HEK293 (cell line): Measurements from ENCODE around the gene CABLES2.

Experiments used
- CTCF ChIA-PET: fragments of 350-600 bp; formaldehyde crosslinking; extraction: SDS; loops from one replicate; lab custom pipeline; 2021; ENCODE audit warnings: antibody characterized with exemption; lab: Yijun Ruan, JAX
- POLR2A ChIA-PET: fragments of 300-600 bp; formaldehyde crosslinking; extraction: SDS; loops from one replicate; lab custom pipeline; 2020; ENCODE audit warnings: antibody characterized with exemption, inconsistent platforms; lab: Yijun Ruan, JAX
- H3K27ac ChIP-seq: fragments of 200-500 bp; sonication (Bioruptor generic); 2 replicates; pipeline ENCODE4 v1.5.1; 2014; ENCODE audit warnings: low read depth, low read length, control low read depth, inconsistent platforms; ENCODE audit errors: extremely low read depth
- H3K36me3 ChIP-seq, 2 experiments: fragments of 200-500 bp in 1 of 2; sonication (Bioruptor generic) in 1 of 2; 1 replicate in 1 of 2; 2 replicates in 1 of 2; pipeline ENCODE4 v1.5.1; 2014 to 2017; ENCODE audit warnings: inconsistent platforms in 2 of 2, low read length in 2 of 2; ENCODE audit not compliant: control insufficient read depth in 2 of 2, insufficient read depth in 1 of 2
- H3K4me1 ChIP-seq: fragments of 200-500 bp; sonication (Bioruptor generic); 2 replicates; pipeline ENCODE4 v1.5.1; 2014; ENCODE audit warnings: mild to moderate bottlenecking, low read length, inconsistent platforms; ENCODE audit not compliant: control insufficient read depth, insufficient read depth
- H3K4me3 ChIP-seq: 2 replicates; pipeline ENCODE4 v1.5.1; 2011; ENCODE audit warnings: low read depth, mild to moderate bottlenecking, control low read depth, low read length, moderate library complexity
- H3K9me3 ChIP-seq: fragments of 200-500 bp; sonication (Bioruptor generic); 2 replicates; pipeline ENCODE4 v1.5.1; 2014; ENCODE audit warnings: low read depth, low read length, inconsistent platforms; ENCODE audit not compliant: control insufficient read depth, insufficient read depth
- GLI4 ChIP-seq: fragments of 450-650 bp; formaldehyde crosslinking; IDR thresholded peaks from 2 replicates; pipeline ENCODE4 v1.5.1; 2016; ENCODE audit warnings: missing biosample characterization, missing genetic modification characterization
- GLIS2 ChIP-seq: fragments of 450-650 bp; formaldehyde crosslinking; IDR thresholded peaks from 2 replicates; pipeline ENCODE4 v1.5.1; 2016; ENCODE audit warnings: missing biosample characterization, missing genetic modification characterization
- MEIS1 ChIP-seq: sonication (generic); formaldehyde crosslinking; IDR thresholded peaks from 2 replicates; pipeline ENCODE4 v1.8.1; 2022; ENCODE audit warnings: missing genetic modification reagents, mild to moderate bottlenecking, borderline replicate concordance
- SP7 ChIP-seq: fragments of 450-650 bp; formaldehyde crosslinking; IDR thresholded peaks from 2 replicates; pipeline ENCODE4 v1.5.1; 2016; ENCODE audit warnings: missing biosample characterization, missing genetic modification characterization
- ZBTB7A ChIP-seq: fragments of 450-650 bp; formaldehyde crosslinking; IDR thresholded peaks from 2 replicates; pipeline ENCODE4 v1.5.1; 2016; ENCODE audit warnings: low read depth, missing biosample characterization, missing genetic modification characterization
- TF ChIP-seq, protein P1 (sequence below): fragments of 450-650 bp; formaldehyde crosslinking; IDR thresholded peaks from 2 replicates; pipeline ENCODE4 v1.5.1; 2016; ENCODE audit warnings: missing biosample characterization, missing genetic modification characterization
- TF ChIP-seq, protein P2 (sequence below): fragments of 450-650 bp; formaldehyde crosslinking; IDR thresholded peaks from 2 replicates; pipeline ENCODE4 v1.5.1; 2016; ENCODE audit warnings: missing biosample characterization, missing genetic modification characterization
- TF ChIP-seq, protein P3 (sequence below): fragments of 450-650 bp; formaldehyde crosslinking; IDR thresholded peaks from 2 replicates; pipeline ENCODE4 v1.5.1; 2016; ENCODE audit warnings: missing biosample characterization, missing genetic modification characterization
- TF ChIP-seq, protein P4 (sequence below): fragments of 450-650 bp; formaldehyde crosslinking; IDR thresholded peaks from 2 replicates; pipeline ENCODE4 v1.5.1; 2016; ENCODE audit warnings: missing biosample characterization, missing genetic modification characterization
- TF ChIP-seq, protein P5 (sequence below): fragments of 450-650 bp; formaldehyde crosslinking; IDR thresholded peaks from 2 replicates; pipeline ENCODE4 v1.5.1; 2016; ENCODE audit warnings: missing biosample characterization, missing genetic modification characterization
- TF ChIP-seq, protein P6 (sequence below): fragments of 450-650 bp; formaldehyde crosslinking; IDR thresholded peaks from 2 replicates; pipeline ENCODE4 v1.5.1; 2016; ENCODE audit warnings: missing biosample characterization, missing genetic modification characterization

The CABLES2 gene

DNA sequence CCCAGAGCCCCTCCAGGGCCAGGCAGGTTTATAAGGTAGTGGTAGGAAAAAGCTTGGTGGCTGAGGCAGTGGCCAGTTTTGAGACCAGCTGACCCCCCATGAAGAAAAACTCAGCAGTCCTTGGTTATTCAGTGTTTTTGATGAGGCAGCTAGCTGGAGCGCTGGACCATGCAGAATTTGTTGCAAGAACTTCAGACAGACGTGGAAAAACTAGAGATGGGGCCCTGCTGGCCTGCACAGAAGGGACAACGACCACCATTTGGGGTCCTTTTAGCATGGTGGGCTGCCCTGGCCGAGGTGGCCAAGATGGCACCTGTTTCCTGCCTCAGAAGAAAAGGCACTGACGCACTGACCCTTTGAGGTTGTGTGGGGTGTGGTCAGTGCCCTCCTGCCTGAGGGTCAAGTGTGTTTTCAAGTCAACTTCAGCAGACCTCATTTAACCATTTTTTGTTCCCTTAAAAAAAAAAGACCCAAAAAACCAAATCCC is 17.4 kb downstream of the CABLES2 start:
- Histone ChIP-seq H3K4me1 (peaks cover 5% of the 10 kb centered on the region; the same call in 1 of the 2 replicates), H3K27ac (no peak overlapping the region), H3K36me3 (peaks cover 9 to 70% of the 10 kb centered on the region in 2 experiments), H3K9me3 (no peaks in the 10 kb centered on the region), H3K4me3 (no peak overlapping the region)
- CTCF ChIA-PET = interaction anchor here (0.7 to 1.5 kb wide), 3 partner anchors 14 to 227 kb away, joined by 3 to 4 read pairs (median 3); no protein-coding TSS in a partner anchor
- POLR2A ChIA-PET = interaction anchor here (1.0 to 2.0 kb wide), 2 partner anchors 10 to 26 kb away, joined by 3 to 6 read pairs; no protein-coding TSS in a partner anchor
- TF ChIP-seq GLI4 (no peak), SP7 (no peak), ZBTB7A (tag by site-specific recombination) (no peak)
- TF ChIP-seq, protein P1, sequence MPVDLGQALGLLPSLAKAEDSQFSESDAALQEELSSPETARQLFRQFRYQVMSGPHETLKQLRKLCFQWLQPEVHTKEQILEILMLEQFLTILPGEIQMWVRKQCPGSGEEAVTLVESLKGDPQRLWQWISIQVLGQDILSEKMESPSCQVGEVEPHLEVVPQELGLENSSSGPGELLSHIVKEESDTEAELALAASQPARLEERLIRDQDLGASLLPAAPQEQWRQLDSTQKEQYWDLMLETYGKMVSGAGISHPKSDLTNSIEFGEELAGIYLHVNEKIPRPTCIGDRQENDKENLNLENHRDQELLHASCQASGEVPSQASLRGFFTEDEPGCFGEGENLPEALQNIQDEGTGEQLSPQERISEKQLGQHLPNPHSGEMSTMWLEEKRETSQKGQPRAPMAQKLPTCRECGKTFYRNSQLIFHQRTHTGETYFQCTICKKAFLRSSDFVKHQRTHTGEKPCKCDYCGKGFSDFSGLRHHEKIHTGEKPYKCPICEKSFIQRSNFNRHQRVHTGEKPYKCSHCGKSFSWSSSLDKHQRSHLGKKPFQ (tag by site-specific recombination) = no peak
- TF ChIP-seq, protein P2, sequence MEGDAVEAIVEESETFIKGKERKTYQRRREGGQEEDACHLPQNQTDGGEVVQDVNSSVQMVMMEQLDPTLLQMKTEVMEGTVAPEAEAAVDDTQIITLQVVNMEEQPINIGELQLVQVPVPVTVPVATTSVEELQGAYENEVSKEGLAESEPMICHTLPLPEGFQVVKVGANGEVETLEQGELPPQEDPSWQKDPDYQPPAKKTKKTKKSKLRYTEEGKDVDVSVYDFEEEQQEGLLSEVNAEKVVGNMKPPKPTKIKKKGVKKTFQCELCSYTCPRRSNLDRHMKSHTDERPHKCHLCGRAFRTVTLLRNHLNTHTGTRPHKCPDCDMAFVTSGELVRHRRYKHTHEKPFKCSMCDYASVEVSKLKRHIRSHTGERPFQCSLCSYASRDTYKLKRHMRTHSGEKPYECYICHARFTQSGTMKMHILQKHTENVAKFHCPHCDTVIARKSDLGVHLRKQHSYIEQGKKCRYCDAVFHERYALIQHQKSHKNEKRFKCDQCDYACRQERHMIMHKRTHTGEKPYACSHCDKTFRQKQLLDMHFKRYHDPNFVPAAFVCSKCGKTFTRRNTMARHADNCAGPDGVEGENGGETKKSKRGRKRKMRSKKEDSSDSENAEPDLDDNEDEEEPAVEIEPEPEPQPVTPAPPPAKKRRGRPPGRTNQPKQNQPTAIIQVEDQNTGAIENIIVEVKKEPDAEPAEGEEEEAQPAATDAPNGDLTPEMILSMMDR (tag by site-specific recombination) = no peak
- TF ChIP-seq, protein P3, sequence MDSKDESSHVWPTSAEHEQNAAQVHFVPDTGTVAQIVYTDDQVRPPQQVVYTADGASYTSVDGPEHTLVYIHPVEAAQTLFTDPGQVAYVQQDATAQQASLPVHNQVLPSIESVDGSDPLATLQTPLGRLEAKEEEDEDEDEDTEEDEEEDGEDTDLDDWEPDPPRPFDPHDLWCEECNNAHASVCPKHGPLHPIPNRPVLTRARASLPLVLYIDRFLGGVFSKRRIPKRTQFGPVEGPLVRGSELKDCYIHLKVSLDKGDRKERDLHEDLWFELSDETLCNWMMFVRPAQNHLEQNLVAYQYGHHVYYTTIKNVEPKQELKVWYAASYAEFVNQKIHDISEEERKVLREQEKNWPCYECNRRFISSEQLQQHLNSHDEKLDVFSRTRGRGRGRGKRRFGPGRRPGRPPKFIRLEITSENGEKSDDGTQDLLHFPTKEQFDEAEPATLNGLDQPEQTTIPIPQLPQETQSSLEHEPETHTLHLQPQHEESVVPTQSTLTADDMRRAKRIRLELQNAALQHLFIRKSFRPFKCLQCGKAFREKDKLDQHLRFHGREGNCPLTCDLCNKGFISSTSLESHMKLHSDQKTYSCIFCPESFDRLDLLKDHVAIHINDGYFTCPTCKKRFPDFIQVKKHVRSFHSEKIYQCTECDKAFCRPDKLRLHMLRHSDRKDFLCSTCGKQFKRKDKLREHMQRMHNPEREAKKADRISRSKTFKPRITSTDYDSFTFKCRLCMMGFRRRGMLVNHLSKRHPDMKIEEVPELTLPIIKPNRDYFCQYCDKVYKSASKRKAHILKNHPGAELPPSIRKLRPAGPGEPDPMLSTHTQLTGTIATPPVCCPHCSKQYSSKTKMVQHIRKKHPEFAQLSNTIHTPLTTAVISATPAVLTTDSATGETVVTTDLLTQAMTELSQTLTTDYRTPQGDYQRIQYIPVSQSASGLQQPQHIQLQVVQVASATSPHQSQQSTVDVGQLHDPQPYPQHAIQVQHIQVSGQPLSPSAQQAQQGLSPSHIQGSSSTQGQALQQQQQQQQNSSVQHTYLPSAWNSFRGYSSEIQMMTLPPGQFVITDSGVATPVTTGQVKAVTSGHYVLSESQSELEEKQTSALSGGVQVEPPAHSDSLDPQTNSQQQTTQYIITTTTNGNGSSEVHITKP (tag by site-specific recombination) = no peak
- TF ChIP-seq, protein P4, sequence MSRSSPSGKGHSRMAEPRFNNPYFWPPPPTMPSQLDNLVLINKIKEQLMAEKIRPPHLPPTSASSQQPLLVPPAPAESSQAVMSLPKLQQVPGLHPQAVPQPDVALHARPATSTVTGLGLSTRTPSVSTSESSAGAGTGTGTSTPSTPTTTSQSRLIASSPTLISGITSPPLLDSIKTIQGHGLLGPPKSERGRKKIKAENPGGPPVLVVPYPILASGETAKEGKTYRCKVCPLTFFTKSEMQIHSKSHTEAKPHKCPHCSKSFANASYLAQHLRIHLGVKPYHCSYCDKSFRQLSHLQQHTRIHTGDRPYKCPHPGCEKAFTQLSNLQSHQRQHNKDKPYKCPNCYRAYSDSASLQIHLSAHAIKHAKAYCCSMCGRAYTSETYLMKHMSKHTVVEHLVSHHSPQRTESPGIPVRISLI (tag by site-specific recombination) = no peak
- TF ChIP-seq, protein P5, sequence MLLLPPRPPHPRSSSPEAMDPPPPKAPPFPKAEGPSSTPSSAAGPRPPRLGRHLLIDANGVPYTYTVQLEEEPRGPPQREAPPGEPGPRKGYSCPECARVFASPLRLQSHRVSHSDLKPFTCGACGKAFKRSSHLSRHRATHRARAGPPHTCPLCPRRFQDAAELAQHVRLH (tag by site-specific recombination) = no peak
- TF ChIP-seq, protein P6, sequence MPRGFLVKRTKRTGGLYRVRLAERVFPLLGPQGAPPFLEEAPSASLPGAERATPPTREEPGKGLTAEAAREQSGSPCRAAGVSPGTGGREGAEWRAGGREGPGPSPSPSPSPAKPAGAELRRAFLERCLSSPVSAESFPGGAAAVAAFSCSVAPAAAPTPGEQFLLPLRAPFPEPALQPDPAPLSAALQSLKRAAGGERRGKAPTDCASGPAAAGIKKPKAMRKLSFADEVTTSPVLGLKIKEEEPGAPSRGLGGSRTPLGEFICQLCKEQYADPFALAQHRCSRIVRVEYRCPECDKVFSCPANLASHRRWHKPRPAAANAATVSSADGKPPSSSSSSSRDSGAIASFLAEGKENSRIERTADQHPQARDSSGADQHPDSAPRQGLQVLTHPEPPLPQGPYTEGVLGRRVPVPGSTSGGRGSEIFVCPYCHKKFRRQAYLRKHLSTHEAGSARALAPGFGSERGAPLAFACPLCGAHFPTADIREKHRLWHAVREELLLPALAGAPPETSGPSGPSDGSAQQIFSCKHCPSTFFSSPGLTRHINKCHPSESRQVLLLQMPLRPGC = no peak

DNA sequence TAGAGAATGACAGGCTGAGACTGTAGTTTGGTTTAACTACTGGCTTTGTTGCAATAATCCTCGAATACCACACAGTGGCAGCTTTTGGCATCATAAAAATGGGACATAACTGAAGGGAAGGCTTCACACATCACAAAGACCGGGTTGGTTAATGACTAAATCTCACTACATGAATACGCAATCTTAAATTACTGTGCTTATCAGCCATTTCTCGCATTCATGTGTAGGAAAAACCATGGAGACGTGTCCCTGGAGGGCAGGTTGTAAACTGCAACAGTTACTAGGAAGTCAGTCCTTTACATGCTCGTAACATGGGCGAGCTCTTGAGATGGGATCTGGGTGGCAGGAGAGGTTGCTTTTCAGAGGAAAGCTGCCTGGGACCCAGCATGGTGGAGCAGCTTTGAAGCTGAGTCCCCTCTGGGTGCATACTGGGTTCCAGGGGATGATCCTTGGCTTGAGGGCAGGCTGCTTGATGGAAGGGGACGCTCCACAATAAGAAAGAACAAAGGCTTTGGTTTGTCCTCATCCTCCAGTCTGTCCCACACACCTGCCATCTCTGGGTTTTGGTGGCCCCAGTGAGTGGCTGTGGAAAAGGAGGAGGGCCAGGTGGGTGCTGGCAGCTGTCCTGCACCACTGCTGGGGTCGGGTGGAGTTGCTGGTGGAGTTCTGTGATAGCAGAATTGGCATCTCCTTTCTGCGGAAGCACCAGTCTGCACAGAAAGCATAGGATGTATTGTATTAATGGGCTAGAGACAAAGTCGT is 18.1 kb downstream of the CABLES2 start:
- no peak overlapping the region for H3K4me3 ChIP-seq
- peaks cover 9 to 63% of the 10 kb centered on the region in 2 experiments for H3K36me3 ChIP-seq
- H3K27ac ChIP-seq = no peak overlapping the region
- POLR2A ChIA-PET = interaction anchor here (0.9 to 1.1 kb wide), 3 partner anchors 13 to 26 kb away, joined by 3 read pairs; no protein-coding TSS in a partner anchor
- peaks cover 5% of the 10 kb centered on the region; the same call in 1 of the 2 replicates for H3K4me1 ChIP-seq
- CTCF ChIA-PET = interaction anchor here (0.7 to 1.5 kb wide), 2 partner anchors 88 to 201 kb away, joined by 3 read pairs; no protein-coding TSS in a partner anchor
- no peaks in the 10 kb centered on the region for H3K9me3 ChIP-seq
- TF ChIP-seq, protein P2 (tag by site-specific recombination) = peak; percentile 49; the same call in 1 of the 2 replicates
- no peak for TF ChIP-seq MEIS1 (CRISPR knock-in tag)
- no peak for TF ChIP-seq GLIS2 (tag by site-specific recombination)
